ENCODE data around the gene B3GALNT2.

B3GALNT2 gene

GRCh38 chr1:235401251-235401650, 103.0 kb downstream of the B3GALNT2 start:
- Histone ChIP-seq H3K79me2 (ENCODE audit: insufficient read depth, low read length) (peaks cover 33% of the 10 kb centered on the region), H3K9me2 (replicated peaks; ENCODE audit: low read depth, low read length) (no peaks in the 10 kb centered on the region), H3K9ac (ENCODE audit: low read depth, low read length, poor library complexity, severe bottlenecking) (no peak overlapping the region), H3K36me3 (ENCODE audit: insufficient read depth, low read length) (no peaks in the 10 kb centered on the region; the same call in 1 of the 2 replicates), H3K4me2 (ENCODE audit: low read depth, low read length, poor library complexity, severe bottlenecking) (no peak overlapping the region), H2AFZ (ENCODE audit: low read length) (no peak overlapping the region), H3K9me3 (ENCODE audit: insufficient read depth, low read depth, low read length) (no peaks in the 10 kb centered on the region), H3K27me3 (ENCODE audit: insufficient read depth, low read length, poor library complexity, severe bottlenecking) (no peaks in the 10 kb centered on the region), H3K4me1 (ENCODE audit: insufficient read depth, low read length, poor library complexity, severe bottlenecking) (no peaks in the 10 kb centered on the region), H3K4me3 (ENCODE audit: low read length, poor library complexity, severe bottlenecking) (no peak overlapping the region), H4K20me1 (ENCODE audit: insufficient read depth, low read length, poor library complexity, severe bottlenecking) (no peaks in the 10 kb centered on the region), H3F3A (ENCODE audit: low read depth) (no peaks in the 10 kb centered on the region)
- no peak for TF ChIP-seq EZH2phosphoT487 (IDR thresholded peaks at IDR 0.05; ENCODE audit: borderline replicate concordance)

All from Loucy (cell line).